ENCODE data around the gene PDE4DIP.
"Not testable (repeated sequence)": the region's sequence is repeated elsewhere in the genome, so short reads cannot be mapped to it uniquely, and the experiment has no call there.

DNA sequence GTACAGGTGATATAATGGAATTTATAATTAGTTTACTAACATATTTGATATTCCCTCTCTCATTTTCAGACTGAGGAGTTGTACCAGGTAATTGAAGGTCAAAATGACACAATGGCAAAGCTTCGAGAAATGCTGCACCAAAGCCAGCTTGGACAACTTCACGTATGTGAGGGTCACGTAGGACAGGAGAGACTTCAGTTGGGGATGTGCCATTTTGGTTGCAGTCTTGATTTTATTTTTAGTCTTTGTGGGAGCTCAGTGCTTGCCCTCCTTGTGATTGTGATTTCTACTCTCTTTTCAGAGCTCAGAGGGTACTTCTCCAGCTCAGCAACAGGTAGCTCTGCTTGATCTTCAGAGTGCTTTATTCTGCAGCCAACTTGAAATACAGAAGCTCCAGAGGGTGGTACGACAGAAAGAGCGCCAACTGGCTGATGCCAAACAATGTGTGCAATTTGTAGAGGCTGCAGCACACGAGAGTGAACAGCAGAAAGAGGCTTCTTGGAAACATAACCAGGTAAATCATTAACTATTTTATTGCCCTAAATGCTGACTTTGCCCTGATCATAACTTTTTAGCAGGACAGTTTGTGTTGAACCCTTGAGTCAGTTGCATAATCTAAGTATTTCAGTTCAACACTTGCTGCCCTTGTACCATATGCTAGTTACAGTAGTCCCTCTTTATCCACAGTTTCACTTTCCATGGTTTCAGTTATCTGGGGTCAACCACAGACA, 118.1 kb downstream of the PDE4DIP start:
- TF ChIP-seq, protein P1, sequence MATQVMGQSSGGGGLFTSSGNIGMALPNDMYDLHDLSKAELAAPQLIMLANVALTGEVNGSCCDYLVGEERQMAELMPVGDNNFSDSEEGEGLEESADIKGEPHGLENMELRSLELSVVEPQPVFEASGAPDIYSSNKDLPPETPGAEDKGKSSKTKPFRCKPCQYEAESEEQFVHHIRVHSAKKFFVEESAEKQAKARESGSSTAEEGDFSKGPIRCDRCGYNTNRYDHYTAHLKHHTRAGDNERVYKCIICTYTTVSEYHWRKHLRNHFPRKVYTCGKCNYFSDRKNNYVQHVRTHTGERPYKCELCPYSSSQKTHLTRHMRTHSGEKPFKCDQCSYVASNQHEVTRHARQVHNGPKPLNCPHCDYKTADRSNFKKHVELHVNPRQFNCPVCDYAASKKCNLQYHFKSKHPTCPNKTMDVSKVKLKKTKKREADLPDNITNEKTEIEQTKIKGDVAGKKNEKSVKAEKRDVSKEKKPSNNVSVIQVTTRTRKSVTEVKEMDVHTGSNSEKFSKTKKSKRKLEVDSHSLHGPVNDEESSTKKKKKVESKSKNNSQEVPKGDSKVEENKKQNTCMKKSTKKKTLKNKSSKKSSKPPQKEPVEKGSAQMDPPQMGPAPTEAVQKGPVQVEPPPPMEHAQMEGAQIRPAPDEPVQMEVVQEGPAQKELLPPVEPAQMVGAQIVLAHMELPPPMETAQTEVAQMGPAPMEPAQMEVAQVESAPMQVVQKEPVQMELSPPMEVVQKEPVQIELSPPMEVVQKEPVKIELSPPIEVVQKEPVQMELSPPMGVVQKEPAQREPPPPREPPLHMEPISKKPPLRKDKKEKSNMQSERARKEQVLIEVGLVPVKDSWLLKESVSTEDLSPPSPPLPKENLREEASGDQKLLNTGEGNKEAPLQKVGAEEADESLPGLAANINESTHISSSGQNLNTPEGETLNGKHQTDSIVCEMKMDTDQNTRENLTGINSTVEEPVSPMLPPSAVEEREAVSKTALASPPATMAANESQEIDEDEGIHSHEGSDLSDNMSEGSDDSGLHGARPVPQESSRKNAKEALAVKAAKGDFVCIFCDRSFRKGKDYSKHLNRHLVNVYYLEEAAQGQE (IDR thresholded peaks at IDR 0.05; ENCODE audit: insufficient read depth in 1 of 2, low read depth in 2 of 2, low read length in 1 of 2): not testable (repeated sequence)
- TF ChIP-seq, protein P2, sequence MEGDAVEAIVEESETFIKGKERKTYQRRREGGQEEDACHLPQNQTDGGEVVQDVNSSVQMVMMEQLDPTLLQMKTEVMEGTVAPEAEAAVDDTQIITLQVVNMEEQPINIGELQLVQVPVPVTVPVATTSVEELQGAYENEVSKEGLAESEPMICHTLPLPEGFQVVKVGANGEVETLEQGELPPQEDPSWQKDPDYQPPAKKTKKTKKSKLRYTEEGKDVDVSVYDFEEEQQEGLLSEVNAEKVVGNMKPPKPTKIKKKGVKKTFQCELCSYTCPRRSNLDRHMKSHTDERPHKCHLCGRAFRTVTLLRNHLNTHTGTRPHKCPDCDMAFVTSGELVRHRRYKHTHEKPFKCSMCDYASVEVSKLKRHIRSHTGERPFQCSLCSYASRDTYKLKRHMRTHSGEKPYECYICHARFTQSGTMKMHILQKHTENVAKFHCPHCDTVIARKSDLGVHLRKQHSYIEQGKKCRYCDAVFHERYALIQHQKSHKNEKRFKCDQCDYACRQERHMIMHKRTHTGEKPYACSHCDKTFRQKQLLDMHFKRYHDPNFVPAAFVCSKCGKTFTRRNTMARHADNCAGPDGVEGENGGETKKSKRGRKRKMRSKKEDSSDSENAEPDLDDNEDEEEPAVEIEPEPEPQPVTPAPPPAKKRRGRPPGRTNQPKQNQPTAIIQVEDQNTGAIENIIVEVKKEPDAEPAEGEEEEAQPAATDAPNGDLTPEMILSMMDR (IDR thresholded peaks at IDR 0.05): not testable (repeated sequence)
- TF ChIP-seq SIN3A (IDR thresholded peaks at IDR 0.05; ENCODE audit: borderline replicate concordance, insufficient read depth, low read depth, low read length): not testable (repeated sequence)

All from Panc1 (cell line).